Measurements from ENCODE around the gene DDOST. TPM values are rescaled to one million over a fixed set of nuclear protein-coding genes. Genes with fewer than 3 reads are reported as not detected.
A peak's percentile ranks its signal among the peaks of the same experiment; 100 is the strongest.

DDOST gene
- polyA plus RNA-seq, 3 donors: 125 to 245 (median 241) TPM

- H3K9me3 ChIP-seq (replicated peaks in 1 of 2; ENCODE audit: control insufficient read depth in 1 of 2, insufficient read depth in 1 of 2, low read length in 2 of 2): no peaks in the 10 kb centered on the region
- intact Hi-C loops (cut with micrococcal nuclease): no loop called here
- H2AFZ ChIP-seq (ENCODE audit: insufficient read depth, low read depth, low read length, poor library complexity, severe bottlenecking): peak overlapping the region; percentile 26
- no peak overlapping the region for H3K9ac ChIP-seq (ENCODE audit: insufficient read depth, low read length, poor library complexity, severe bottlenecking)
- H3K79me2 ChIP-seq (ENCODE audit: insufficient read depth, low read length): peaks cover 2% of the 10 kb centered on the region
- Mint-ChIP-seq H3K27ac (peak overlapping the region in 1 of 7 donors; percentile 12), H3K27me3 (ENCODE audit: low read depth in 3 of 3) (peaks cover 0 to 2% (median 0%) of the 10 kb centered on the region in 3 donors), H3K36me3 (no peaks in the 10 kb centered on the region), H3K4me1 (peaks cover 14% of the 10 kb centered on the region), H3K4me3 (no peak overlapping the region), H3K9me3 (peaks cover 0 to 4% (median 1%) of the 10 kb centered on the region in 7 donors)
- H3K4me2 ChIP-seq (replicated peaks; ENCODE audit: extremely low read depth, low read length, poor library complexity, severe bottlenecking): no peak overlapping the region
- peaks cover 6 to 7% of the 10 kb centered on the region in 2 donors for H3K4me1 ChIP-seq (ENCODE audit: control insufficient read depth in 1 of 2, insufficient read depth in 2 of 2, low read length in 2 of 2)
- no peak overlapping the region for H3K27ac ChIP-seq (ENCODE audit: low read depth in 1 of 2, low read length in 2 of 2)
- no peak for DNase-seq
- H4K20me1 ChIP-seq (ENCODE audit: insufficient read depth, low read length): no peaks in the 10 kb centered on the region
- no peaks in the 10 kb centered on the region for H3K27me3 ChIP-seq (ENCODE audit: control insufficient read depth in 2 of 2, insufficient read depth in 2 of 2, low read length in 2 of 2)
- H3K36me3 ChIP-seq (replicated peaks in 1 of 2; ENCODE audit: control insufficient read depth in 1 of 2, insufficient read depth in 2 of 2, low read length in 2 of 2): no peaks in the 10 kb centered on the region
- no peak overlapping the region for H3K4me3 ChIP-seq (replicated peaks in 1 of 3; ENCODE audit: low read depth in 2 of 3, low read length in 3 of 3)
- TF ChIP-seq CTCF (IDR thresholded peaks at IDR 0.05): no peak
- WGBS (ENCODE audit: insufficient coverage): 88% methylated on average over 14 of the region's 16 CpGs
Measured at GRCh38 chr1:20666146-20666545, 5.0 kb upstream of the DDOST start.

GRCh38 chr1:20665726-20666125 is 4.6 kb upstream of the DDOST start:
- Histone ChIP-seq H3K36me3 (replicated peaks in 1 of 2; ENCODE audit: control insufficient read depth in 1 of 2, insufficient read depth in 2 of 2, low read length in 2 of 2) (no peaks in the 10 kb centered on the region), H3K4me3 (replicated peaks in 1 of 3; ENCODE audit: low read depth in 2 of 3, low read length in 3 of 3) (no peak overlapping the region), H3K9ac (ENCODE audit: insufficient read depth, low read length, poor library complexity, severe bottlenecking) (no peak overlapping the region), H4K20me1 (ENCODE audit: insufficient read depth, low read length) (no peaks in the 10 kb centered on the region), H3K9me3 (replicated peaks in 1 of 2; ENCODE audit: control insufficient read depth in 1 of 2, insufficient read depth in 1 of 2, low read length in 2 of 2) (no peaks in the 10 kb centered on the region), H3K27me3 (ENCODE audit: control insufficient read depth in 2 of 2, insufficient read depth in 2 of 2, low read length in 2 of 2) (no peaks in the 10 kb centered on the region), H3K79me2 (ENCODE audit: insufficient read depth, low read length) (peaks cover 6% of the 10 kb centered on the region), H3K4me2 (replicated peaks; ENCODE audit: extremely low read depth, low read length, poor library complexity, severe bottlenecking) (no peak overlapping the region), H2AFZ (ENCODE audit: insufficient read depth, low read depth, low read length, poor library complexity, severe bottlenecking) (peak overlapping the region; percentile 26), H3K4me1 (ENCODE audit: control insufficient read depth in 1 of 2, insufficient read depth in 2 of 2, low read length in 2 of 2) (peaks cover 7 to 9% of the 10 kb centered on the region in 2 donors), H3K27ac (ENCODE audit: low read depth in 1 of 2, low read length in 2 of 2) (no peak overlapping the region)
- H3K27me3 Mint-ChIP-seq (ENCODE audit: low read depth in 3 of 3): peaks cover 0 to 2% (median 0%) of the 10 kb centered on the region in 3 donors
- no peaks in the 10 kb centered on the region for H3K36me3 Mint-ChIP-seq
- H3K4me1 Mint-ChIP-seq: peaks cover 14% of the 10 kb centered on the region
- peak in 2 of 3 donors; percentile 8 to 23 for DNase-seq
- 23% methylated on average over 7 of the region's 12 CpGs for WGBS (ENCODE audit: insufficient coverage)
- no peak overlapping the region for H3K27ac Mint-ChIP-seq
- H3K4me3 Mint-ChIP-seq: no peak overlapping the region
- TF ChIP-seq CTCF (IDR thresholded peaks at IDR 0.05): no peak
- peaks cover 0 to 4% (median 1%) of the 10 kb centered on the region in 7 donors for H3K9me3 Mint-ChIP-seq
- intact Hi-C loops (cut with micrococcal nuclease): no loop called here

All from CD14-positive monocyte (primary cell).